Eye (tissue), 1 donor: ENCODE measurements around the gene ZNF236.
A peak's percentile ranks its signal among the peaks of the same experiment; 100 is the strongest.
"Not testable (repeated sequence)": the region's sequence is repeated elsewhere in the genome, so short reads cannot be mapped to it uniquely, and the experiment has no call there.

Experiments
- DNase-seq: peaks from one replicate; pipeline ENCODE4 v3.0.0-alpha.2; 2015

The ZNF236 gene

DNA sequence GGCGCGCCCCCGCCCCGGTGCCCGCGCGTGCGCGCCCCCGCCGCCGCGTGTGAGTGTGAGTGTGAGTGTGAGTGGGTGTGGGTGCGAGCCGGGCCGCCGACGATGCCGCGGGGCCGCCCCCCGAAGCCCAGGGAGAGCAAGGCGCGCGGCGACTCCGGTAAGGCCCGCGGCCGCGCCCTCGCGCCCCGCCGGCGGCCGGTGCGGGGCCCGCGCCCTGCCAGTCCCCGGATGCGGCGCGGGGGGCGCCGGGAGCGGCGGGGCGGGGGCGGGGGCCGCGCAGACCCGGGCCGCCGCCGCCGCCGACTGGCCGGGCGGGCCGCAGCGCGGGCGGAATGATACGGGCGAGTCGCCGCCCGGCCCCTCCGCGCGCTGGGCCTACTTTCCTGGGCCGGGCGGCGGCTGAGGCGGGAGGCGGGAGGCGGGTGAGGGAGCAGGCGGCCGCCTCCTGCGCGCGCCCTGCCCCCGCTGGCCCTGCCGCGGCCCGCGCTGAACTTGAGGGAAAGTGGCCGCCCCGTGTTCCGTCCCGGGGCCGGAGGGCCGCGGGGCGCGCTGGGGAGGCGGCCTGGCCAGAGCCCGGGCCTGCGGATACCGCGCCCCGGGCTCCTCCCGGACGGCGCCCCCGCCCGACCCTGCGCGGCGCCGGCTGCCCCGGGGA is at the start of gene ZNF236:
Gene ZNF236 (plus strand): TSS at position 52 of the 655 bp plus-strand sequence. CDS start 51 bp downstream, at position 103.
- peak; percentile 88 for DNase-seq

GRCh38 chr18:76772665-76773064 is 49.7 kb upstream of the ZNF236 start:
- DNase-seq = no peak

GRCh38 chr18:76777036-76777435 is 45.3 kb upstream of the ZNF236 start:
- DNase-seq = not testable (repeated sequence)

DNA sequence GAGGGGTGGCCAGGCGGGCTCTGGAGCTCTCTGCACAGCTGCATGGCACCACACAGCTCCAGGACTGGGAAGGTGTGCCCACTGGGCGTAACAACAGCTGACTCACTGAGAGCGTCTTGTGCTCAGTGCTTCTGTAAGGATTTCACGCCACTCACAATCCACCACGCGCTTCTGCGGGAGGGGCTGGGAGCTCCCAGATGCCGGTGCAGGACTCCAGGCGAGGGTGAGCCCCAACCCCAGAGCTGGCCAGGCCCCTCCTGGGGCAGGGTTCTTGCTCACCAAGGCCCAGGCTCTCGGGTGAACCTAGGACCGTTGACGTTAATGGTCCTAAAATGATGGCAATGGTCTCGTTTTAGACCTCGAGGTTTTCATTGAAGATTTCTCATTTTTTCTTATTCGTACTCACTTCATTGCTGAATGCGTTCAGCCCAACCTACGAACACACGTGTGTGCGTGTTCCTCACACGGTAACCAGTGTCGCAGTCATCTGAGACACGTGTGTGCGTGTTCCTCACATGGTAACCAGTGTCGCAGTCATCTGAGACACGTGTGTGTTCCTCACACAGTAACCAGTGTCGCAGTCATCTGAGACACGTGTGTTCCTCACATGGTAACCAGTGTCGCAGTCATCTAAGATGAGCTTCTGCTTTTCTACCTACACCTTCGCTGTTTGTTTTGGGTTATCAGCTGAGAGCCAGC is 38.4 kb upstream of the ZNF236 start:
- no peak for DNase-seq

DNA sequence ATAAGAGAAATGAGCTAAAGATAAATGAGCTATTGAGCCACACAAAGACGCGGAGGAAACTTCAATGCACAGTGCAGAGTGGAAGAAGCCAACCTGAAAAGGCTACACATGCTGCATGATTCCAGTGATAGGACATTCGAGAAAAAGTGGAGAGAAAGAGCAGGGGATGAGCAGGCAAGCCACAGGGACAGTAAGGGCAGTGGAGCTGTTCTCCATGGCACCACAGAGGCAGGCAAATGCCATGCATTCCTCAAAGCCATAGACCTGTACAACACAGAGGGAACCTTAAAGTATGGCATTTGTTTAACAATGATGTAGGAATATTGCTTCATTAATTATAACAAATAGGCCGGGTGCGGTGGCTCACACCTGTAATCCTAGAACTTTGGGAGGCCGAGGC is 36.5 kb upstream of the ZNF236 start:
- no peak for DNase-seq

DNA sequence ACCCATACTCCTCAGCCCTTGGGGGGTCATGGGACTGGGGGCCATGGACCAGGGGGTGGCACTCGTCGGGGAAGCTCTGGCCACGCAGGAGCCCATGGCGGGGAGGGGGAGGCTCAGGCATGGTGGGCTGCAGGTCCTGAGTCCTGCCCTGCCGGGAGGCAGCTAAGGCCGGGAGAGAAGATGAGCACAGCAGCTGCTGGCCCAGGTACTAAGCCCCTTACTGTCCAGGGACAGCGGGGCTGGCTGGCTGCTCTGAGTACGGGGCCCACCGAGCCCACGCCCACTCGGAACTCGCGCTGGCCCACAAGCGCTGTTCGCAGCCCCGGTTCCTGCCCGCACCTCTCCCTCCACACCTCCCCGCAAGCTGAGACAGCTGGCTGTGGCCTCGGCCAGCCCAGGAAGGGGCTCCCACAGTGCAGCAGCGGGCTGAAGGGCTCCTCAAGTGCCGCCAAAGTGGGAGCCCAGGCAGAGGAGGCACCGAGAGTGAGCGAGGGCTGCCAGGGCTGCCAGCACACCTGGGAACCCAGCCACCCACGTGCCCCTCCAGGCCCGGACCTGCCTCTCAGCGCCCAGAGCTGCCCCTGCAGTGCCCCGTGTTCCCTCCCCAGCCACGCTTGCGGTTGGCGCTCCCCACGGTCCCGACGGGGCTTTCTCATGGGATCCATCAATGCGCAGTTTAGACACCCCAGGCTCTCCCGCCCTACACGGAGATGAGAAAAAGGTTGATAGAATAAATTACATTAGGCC is 33.6 kb upstream of the ZNF236 start:
- no peak for DNase-seq

- DNase-seq = no peak
Measured at GRCh38 chr18:76791106-76791505, 31.3 kb upstream of the ZNF236 start.

DNA sequence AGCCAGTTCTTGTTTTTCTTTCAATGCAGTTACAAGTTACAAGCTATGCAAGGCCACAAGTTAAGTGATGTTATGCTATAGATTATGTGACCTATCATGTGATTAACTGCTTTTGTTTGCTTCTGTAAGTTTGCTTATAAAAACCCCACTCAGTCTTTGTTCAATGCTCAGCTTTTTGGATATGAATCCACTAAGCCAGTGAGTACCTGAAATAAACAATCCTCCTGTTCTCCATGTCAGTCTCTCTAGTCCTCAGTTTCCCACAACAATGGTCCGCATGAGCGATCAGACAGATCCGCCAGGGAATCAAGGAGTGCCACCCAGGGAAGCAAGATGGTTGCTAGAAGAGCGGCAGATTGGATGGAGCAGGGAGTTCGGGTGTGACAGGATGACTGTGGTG is 30.7 kb upstream of the ZNF236 start:
- no peak for DNase-seq

- DNase-seq = no peak
Measured at GRCh38 chr18:76794326-76794725, 28.0 kb upstream of the ZNF236 start.

- peak; percentile 70 for DNase-seq
Measured at GRCh38 chr18:76801567-76802505, 20.5 kb upstream of the ZNF236 start.

- no peak for DNase-seq
Measured at GRCh38 chr18:76803413-76803812, 18.9 kb upstream of the ZNF236 start.

- peak; percentile 85 for DNase-seq
Measured at GRCh38 chr18:76803814-76804213, 18.5 kb upstream of the ZNF236 start.

DNA sequence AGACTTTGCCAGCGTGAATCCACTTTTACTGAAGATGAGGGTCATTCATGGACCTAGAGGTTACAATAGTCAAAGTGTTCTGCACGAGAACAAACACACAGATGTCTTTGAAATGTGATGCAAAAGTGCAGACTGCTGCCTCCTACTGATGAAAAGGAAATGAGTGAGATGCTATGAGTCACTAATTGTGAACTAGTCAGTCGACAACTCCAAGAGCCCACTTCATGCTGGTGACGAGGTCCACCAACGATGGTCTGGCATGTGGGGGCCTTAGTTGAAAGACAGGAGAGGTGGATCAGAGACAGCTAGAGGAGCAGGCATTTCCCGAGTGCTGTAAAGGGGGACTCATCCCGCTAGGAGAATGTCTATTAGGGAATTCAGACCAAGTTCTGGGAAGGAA is 17.1 kb upstream of the ZNF236 start:
- DNase-seq = no peak

- no peak for DNase-seq
Measured at GRCh38 chr18:76806301-76806700, 16.1 kb upstream of the ZNF236 start.

GRCh38 chr18:76808561-76808960 is 13.8 kb upstream of the ZNF236 start:
- no peak for DNase-seq

GRCh38 chr18:76811530-76811929 is 10.8 kb upstream of the ZNF236 start:
- not testable (repeated sequence) for DNase-seq

GRCh38 chr18:76814256-76814655 is 8.1 kb upstream of the ZNF236 start:
- no peak for DNase-seq

DNA sequence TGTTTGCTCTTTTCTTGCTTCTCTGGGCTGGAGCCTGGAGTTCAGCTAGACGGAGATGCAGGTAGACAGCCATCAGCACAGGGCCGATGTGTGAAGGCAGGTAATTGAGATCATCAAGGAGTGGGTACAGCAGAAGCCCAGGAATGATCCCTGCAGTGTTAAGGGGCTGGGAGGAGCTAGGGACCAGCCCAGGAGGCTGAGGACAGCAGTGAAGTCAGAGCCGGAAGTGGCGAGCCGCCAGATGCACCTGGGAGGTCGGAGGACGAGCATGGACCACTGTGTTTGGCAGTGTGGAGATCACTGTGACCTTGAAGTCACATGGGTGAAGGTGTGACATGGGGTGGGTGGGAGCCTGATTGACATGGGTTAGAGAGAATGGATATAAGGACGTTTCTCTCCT is 6.2 kb upstream of the ZNF236 start:
- no peak for DNase-seq

GRCh38 chr18:76817888-76818611 is 4.3 kb upstream of the ZNF236 start:
- DNase-seq = no peak

DNA sequence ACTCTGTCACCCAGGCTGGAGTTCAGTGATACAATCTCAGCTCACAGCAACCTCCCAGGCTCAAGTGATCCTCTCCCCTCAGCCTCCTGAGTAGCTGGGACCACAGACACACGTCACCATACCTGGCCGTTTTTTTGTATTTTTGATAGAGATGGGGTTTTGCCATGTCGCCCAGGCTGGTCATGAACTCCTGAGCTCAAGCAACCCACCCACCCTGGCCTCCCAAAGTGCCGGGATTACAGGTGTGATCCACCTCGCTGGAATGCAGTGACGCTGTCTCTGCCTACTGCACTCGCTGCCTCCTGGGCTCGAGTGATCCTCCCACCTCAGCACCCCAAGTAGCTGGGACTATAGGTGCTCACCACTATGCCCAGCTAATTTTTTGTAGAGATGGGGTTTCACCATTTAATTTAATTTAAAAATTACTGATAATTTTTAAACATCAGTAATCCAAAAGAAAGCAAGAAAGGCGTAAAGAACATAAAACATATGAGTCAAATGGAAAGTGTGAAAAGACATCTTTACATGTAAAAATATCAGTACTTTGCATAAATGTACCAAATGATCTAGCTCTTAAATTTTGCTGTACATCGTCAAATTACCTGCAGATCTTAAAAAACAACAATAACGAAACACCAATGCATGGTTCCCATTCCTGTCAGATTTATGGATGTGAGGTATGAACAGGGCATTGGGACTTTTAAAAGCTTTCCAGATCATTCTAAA is 2.8 kb upstream of the ZNF236 start:
- DNase-seq = no peak

- no peak for DNase-seq
Measured at GRCh38 chr18:76821356-76821874, 942 bp upstream of the ZNF236 start.
